ENCODE data around the gene BCL11A. TPM values are rescaled to one million over a fixed set of nuclear protein-coding genes. Genes with fewer than 3 reads are reported as not detected.

BCL11A gene
- polyA plus RNA-seq, 1 donor (not counting 4 experiments of a cell fraction or from before 2014, with no cell fraction given): 5.0 TPM

DNA sequence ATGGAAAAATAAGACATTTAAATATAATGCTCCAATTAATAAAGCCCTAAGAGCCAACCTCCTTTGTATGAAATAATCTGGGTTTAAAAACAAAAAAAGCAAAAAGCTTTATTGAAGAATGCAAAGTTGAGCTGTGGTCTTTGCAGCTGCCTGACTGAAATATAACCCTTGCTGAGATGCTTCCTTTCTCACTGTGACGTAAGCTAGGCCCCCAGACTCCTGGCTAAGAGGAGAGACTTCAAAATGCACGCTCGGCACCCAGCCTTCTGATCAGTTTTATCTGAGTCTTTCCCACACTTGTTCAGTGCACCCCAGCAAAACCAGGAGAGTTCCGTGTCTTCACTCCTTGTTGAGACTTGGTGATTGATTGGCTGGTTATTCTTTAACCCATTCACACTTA, 115.3 kb downstream of the BCL11A start:
- TF ChIP-seq EZH2 (IDR thresholded peaks at IDR 0.05; ENCODE audit: low read length): no peak
- TF ChIP-seq, protein P1, sequence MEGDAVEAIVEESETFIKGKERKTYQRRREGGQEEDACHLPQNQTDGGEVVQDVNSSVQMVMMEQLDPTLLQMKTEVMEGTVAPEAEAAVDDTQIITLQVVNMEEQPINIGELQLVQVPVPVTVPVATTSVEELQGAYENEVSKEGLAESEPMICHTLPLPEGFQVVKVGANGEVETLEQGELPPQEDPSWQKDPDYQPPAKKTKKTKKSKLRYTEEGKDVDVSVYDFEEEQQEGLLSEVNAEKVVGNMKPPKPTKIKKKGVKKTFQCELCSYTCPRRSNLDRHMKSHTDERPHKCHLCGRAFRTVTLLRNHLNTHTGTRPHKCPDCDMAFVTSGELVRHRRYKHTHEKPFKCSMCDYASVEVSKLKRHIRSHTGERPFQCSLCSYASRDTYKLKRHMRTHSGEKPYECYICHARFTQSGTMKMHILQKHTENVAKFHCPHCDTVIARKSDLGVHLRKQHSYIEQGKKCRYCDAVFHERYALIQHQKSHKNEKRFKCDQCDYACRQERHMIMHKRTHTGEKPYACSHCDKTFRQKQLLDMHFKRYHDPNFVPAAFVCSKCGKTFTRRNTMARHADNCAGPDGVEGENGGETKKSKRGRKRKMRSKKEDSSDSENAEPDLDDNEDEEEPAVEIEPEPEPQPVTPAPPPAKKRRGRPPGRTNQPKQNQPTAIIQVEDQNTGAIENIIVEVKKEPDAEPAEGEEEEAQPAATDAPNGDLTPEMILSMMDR (optimal IDR thresholded peaks at IDR 0.05 in 1 of 3, IDR thresholded peaks at IDR 0.05 in 1 of 3, conservative IDR thresholded peaks at IDR 0.05 in 1 of 3; ENCODE audit: extremely low read depth in 1 of 3, insufficient read depth in 2 of 3, low read length in 3 of 3): no peak
- H3K9ac ChIP-seq (ENCODE audit: control insufficient read depth, extremely low read depth, insufficient read depth, low read length): no peak overlapping the region
- no peak overlapping the region for H3K4me3 ChIP-seq (ENCODE audit: control insufficient read depth in 2 of 3, extremely low read depth in 1 of 3, insufficient read depth in 2 of 3, low read depth in 1 of 3, low read length in 3 of 3)
- no peaks in the 10 kb centered on the region for H3K79me2 ChIP-seq (ENCODE audit: control insufficient read depth, insufficient read depth, low read length)
- FAIRE-seq (no peak), DNase-seq (ENCODE audit: low read depth, low spot score) (no peak)
- peaks cover 25% of the 10 kb centered on the region for H3K4me1 ChIP-seq (ENCODE audit: control insufficient read depth, extremely low read depth, insufficient read depth, low read length)
- no peak overlapping the region for H3K27ac ChIP-seq (ENCODE audit: control insufficient read depth, insufficient read depth, low read length)
- no peak overlapping the region for H3K4me2 ChIP-seq (ENCODE audit: control insufficient read depth, extremely low read depth, insufficient read depth, low read depth, low read length)
- H3K27me3 ChIP-seq (ENCODE audit: control insufficient read depth, extremely low read depth, insufficient read depth, low read length): no peaks in the 10 kb centered on the region
- no peaks in the 10 kb centered on the region for H3K36me3 ChIP-seq (ENCODE audit: control insufficient read depth in 2 of 2, extremely low read depth in 1 of 2, insufficient read depth in 2 of 2, low read length in 2 of 2)
- no peak overlapping the region for H2AFZ ChIP-seq (ENCODE audit: control insufficient read depth, low read length)
- dilution Hi-C loops (cut with MboI; ENCODE audit: extremely low pct_ligation_motif_present, low sequenced_read_pairs): no loop called here
- H4K20me1 ChIP-seq (ENCODE audit: control insufficient read depth, extremely low read depth, insufficient read depth, low read length): no peaks in the 10 kb centered on the region
- H3K9me3 ChIP-seq (ENCODE audit: control insufficient read depth, low read depth, low read length): no peaks in the 10 kb centered on the region
- no peaks in the 10 kb centered on the region for H3K9me1 ChIP-seq (ENCODE audit: control insufficient read depth, extremely low read depth, insufficient read depth, low read length)

GRCh38 chr2:60437080-60437696, 116.3 kb downstream of the BCL11A start:
- Histone ChIP-seq H3K36me3 (ENCODE audit: control insufficient read depth in 2 of 2, extremely low read depth in 1 of 2, insufficient read depth in 2 of 2, low read length in 2 of 2) (no peaks in the 10 kb centered on the region), H3K9me3 (ENCODE audit: control insufficient read depth, low read depth, low read length) (no peaks in the 10 kb centered on the region), H3K27ac (ENCODE audit: control insufficient read depth, insufficient read depth, low read length) (no peak overlapping the region), H2AFZ (ENCODE audit: control insufficient read depth, low read length) (no peak overlapping the region), H3K27me3 (ENCODE audit: control insufficient read depth, extremely low read depth, insufficient read depth, low read length) (no peaks in the 10 kb centered on the region), H3K79me2 (ENCODE audit: control insufficient read depth, insufficient read depth, low read length) (no peaks in the 10 kb centered on the region), H3K9me1 (ENCODE audit: control insufficient read depth, extremely low read depth, insufficient read depth, low read length) (no peaks in the 10 kb centered on the region), H3K4me3 (ENCODE audit: control insufficient read depth in 2 of 3, extremely low read depth in 1 of 3, insufficient read depth in 2 of 3, low read depth in 1 of 3, low read length in 3 of 3) (no peak overlapping the region), H3K4me2 (ENCODE audit: control insufficient read depth, extremely low read depth, insufficient read depth, low read depth, low read length) (no peak overlapping the region), H3K9ac (ENCODE audit: control insufficient read depth, extremely low read depth, insufficient read depth, low read length) (no peak overlapping the region), H4K20me1 (ENCODE audit: control insufficient read depth, extremely low read depth, insufficient read depth, low read length) (no peaks in the 10 kb centered on the region), H3K4me1 (ENCODE audit: control insufficient read depth, extremely low read depth, insufficient read depth, low read length) (peaks cover 27% of the 10 kb centered on the region)
- FAIRE-seq (no peak), DNase-seq (ENCODE audit: low read depth, low spot score) (no peak)
- dilution Hi-C loops (cut with MboI; ENCODE audit: extremely low pct_ligation_motif_present, low sequenced_read_pairs): no loop called here
- TF ChIP-seq EZH2 (IDR thresholded peaks at IDR 0.05; ENCODE audit: low read length): no peak
- TF ChIP-seq, protein P1 (optimal IDR thresholded peaks at IDR 0.05 in 1 of 3, IDR thresholded peaks at IDR 0.05 in 1 of 3, conservative IDR thresholded peaks at IDR 0.05 in 1 of 3; ENCODE audit: extremely low read depth in 1 of 3, insufficient read depth in 2 of 3, low read length in 3 of 3): no peak

Measured in keratinocyte (primary cell).